Activated CD8-positive, alpha-beta memory T cell treated with anti-CD3 and anti-CD28 coated beads for 24 hours (primary cell): ENCODE data around the gene TANGO6.
"Not testable (repeated sequence)": the region's sequence is repeated elsewhere in the genome, so short reads cannot be mapped to it uniquely, and the experiment has no call there.

Source experiments
- DNase-seq: peaks from one replicate; pipeline ENCODE4 v3.0.0-alpha.2; 2020

TANGO6 gene

GRCh38 chr16:69017036-69017783, 173.9 kb downstream of the TANGO6 start:
- no peak for DNase-seq

GRCh38 chr16:69019811-69020210, 176.5 kb downstream of the TANGO6 start:
- DNase-seq, result no peak

GRCh38 chr16:69029121-69029520, 185.8 kb downstream of the TANGO6 start:
- no peak for DNase-seq

GRCh38 chr16:69031877-69032301, 188.6 kb downstream of the TANGO6 start:
- no peak for DNase-seq

- DNase-seq, result no peak
Observed at GRCh38 chr16:69033151-69033949, 190.0 kb downstream of the TANGO6 start.

- DNase-seq, result no peak
Observed at GRCh38 chr16:69035375-69035774, 192.0 kb downstream of the TANGO6 start.

- no peak for DNase-seq
Observed at GRCh38 chr16:69036399-69037091, 193.2 kb downstream of the TANGO6 start.

GRCh38 chr16:69037373-69038160, 194.2 kb downstream of the TANGO6 start:
- DNase-seq, result no peak

GRCh38 chr16:69039333-69039941, 196.1 kb downstream of the TANGO6 start:
- DNase-seq, result no peak

GRCh38 chr16:69040144-69040909, 197.0 kb downstream of the TANGO6 start:
- no peak for DNase-seq

GRCh38 chr16:69048328-69049120, 205.2 kb downstream of the TANGO6 start:
- DNase-seq, result no peak

- DNase-seq, result no peak
Observed at GRCh38 chr16:69049146-69049545, 205.8 kb downstream of the TANGO6 start.

GRCh38 chr16:69049603-69050375, 206.5 kb downstream of the TANGO6 start:
- no peak for DNase-seq

GRCh38 chr16:69051517-69051830, 208.1 kb downstream of the TANGO6 start:
- DNase-seq, result not testable (repeated sequence)

GRCh38 chr16:69055008-69055407, 211.7 kb downstream of the TANGO6 start:
- DNase-seq, result no peak

- DNase-seq, result no peak
Observed at GRCh38 chr16:69055980-69056379, 212.6 kb downstream of the TANGO6 start.

- no peak for DNase-seq
Observed at GRCh38 chr16:69056421-69056820, 213.1 kb downstream of the TANGO6 start.

- no peak for DNase-seq
Observed at GRCh38 chr16:69057400-69058378, 214.4 kb downstream of the TANGO6 start.

GRCh38 chr16:69063491-69063890, 220.2 kb downstream of the TANGO6 start:
- not testable (repeated sequence) for DNase-seq
